Colonic mucosa (tissue), 4 donors: Measurements from ENCODE around the gene FHOD3. TPM values are rescaled to one million over a fixed set of nuclear protein-coding genes. Genes with fewer than 3 reads are reported as not detected.

Experiments
- DNase-seq: peaks from one replicate; pipeline ENCODE4 v3.0.0-alpha.2; 2020
- H3K27ac ChIP-seq: fragments of 200-600 bp; one replicate; pipeline ENCODE4 v1.8.0; 2021
- H3K27me3 ChIP-seq: fragments of 200-600 bp; one replicate; pipeline ENCODE4 v1.8.0; 2021
- H3K36me3 ChIP-seq: fragments of 200-600 bp; one replicate; pipeline ENCODE4 v1.8.0; 2021
- H3K4me1 ChIP-seq: fragments of 200-600 bp; one replicate; pipeline ENCODE4 v1.8.0; 2021; ENCODE audit warnings: mild to moderate bottlenecking
- H3K4me3 ChIP-seq: fragments of 200-600 bp; one replicate; pipeline ENCODE4 v1.8.0; 2021
- H3K9ac ChIP-seq, 2 donors: one replicate each; pipeline ENCODE4 v1.7.0; 2013; ENCODE audit warnings: control low read depth in 2 of 2, low read depth in 2 of 2, low read length in 2 of 2
- H3K9me3 ChIP-seq: fragments of 200-600 bp; one replicate; pipeline ENCODE4 v1.8.0; 2021
- CTCF ChIP-seq: fragments of 200-600 bp; IDR thresholded peaks from one replicate; pipeline ENCODE4 v1.8.0; 2022; ENCODE audit warnings: antibody characterized with exemption, mild to moderate bottlenecking
- intact Hi-C: fragments of 100-400 bp; cut with DNase I; formaldehyde crosslinking; loops from one replicate; pipeline ENCODE4 v1.14.1; 2022
- total RNA-seq, 2 donors: library from RNA; stranded (reverse); fragmentation: NEBNext Ultra II Directional in 1 of 2; extraction: Animal tissue kit (Norgen Biotek cat#: 25700) in 1 of 2; gene quantifications; one replicate each; pipeline ENCODE4 v1.2.1, GENCODE V29; 2021
- donor health status: healthy.
- donor health status: DM: no; HTN: no; CAD: no.
- donor health status: DM: no; HTN: no; CAD: no.

FHOD3 gene
- total RNA-seq, 2 donors from 2014 or later = 2.5 to 4.1 TPM

- H3K27me3 ChIP-seq = no peaks in the 10 kb centered on the region
- no peak for TF ChIP-seq CTCF
These were observed 278.8 kb downstream of the FHOD3 start for GRCh38 chr18:36576339-36576738.

GRCh38 chr18:36578871-36579710 is 281.6 kb downstream of the FHOD3 start:
- TF ChIP-seq CTCF = no peak
- H3K27ac ChIP-seq = no peak overlapping the region
- DNase-seq = no peak

More at GRCh38 chr18:36576339-36576738, 278.8 kb downstream of the FHOD3 start:
- Histone ChIP-seq H3K9ac (no peak overlapping the region), H3K4me3 (no peak overlapping the region), H3K27ac (no peak overlapping the region), H3K4me1 (no peaks in the 10 kb centered on the region), H3K9me3 (no peaks in the 10 kb centered on the region), H3K36me3 (no peaks in the 10 kb centered on the region)
- intact Hi-C loops = loop anchor here (10.0 kb wide), 1 partner anchor 282 kb away; the partner anchor contains the start of gene FHOD3
- DNase-seq = no peak

DNA sequence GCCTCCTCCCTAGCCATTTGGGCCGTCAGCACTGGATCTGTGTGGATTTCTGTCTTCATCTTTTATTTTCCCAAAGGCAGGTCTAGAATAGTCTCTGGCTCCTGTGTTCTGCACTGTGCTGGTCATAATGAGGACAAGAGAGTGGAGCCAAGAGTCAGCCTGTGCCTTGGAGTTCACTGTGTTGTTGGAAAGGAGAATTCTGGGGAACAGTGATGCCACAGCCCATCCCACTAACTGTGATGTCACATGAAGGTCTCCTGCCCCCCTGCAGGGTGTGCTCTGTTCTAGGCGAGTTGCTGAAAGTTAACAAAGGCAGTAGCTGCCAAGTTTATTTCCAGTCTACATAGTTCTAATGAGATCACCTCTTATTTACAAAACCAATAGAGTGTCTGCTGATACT is 282.8 kb downstream of the FHOD3 start:
- DNase-seq = no peak
- H3K9ac ChIP-seq = no peak overlapping the region
- H3K4me1 ChIP-seq = no peaks in the 10 kb centered on the region
- TF ChIP-seq CTCF = no peak
- H3K27me3 ChIP-seq = no peaks in the 10 kb centered on the region
- H3K9me3 ChIP-seq = no peaks in the 10 kb centered on the region
- no peak overlapping the region for H3K4me3 ChIP-seq
- no peak overlapping the region for H3K27ac ChIP-seq
- intact Hi-C loops = no loop called here
- no peaks in the 10 kb centered on the region for H3K36me3 ChIP-seq

More at GRCh38 chr18:36578871-36579710, 281.6 kb downstream of the FHOD3 start:
- no peaks in the 10 kb centered on the region for H3K27me3 ChIP-seq
- H3K4me1 ChIP-seq = no peaks in the 10 kb centered on the region
- peak overlapping the region in 1 of 2 donors; percentile 24 for H3K9ac ChIP-seq
- H3K4me3 ChIP-seq = no peak overlapping the region
- H3K9me3 ChIP-seq = no peaks in the 10 kb centered on the region
- H3K36me3 ChIP-seq = no peaks in the 10 kb centered on the region
- intact Hi-C loops = loop anchor here (10.0 kb wide), 1 partner anchor 284 kb away; the partner anchor contains the start of gene FHOD3

- H3K9ac ChIP-seq = no peak overlapping the region
- no peak for TF ChIP-seq CTCF
- H3K4me3 ChIP-seq = no peak overlapping the region
- H3K4me1 ChIP-seq = no peaks in the 10 kb centered on the region
- intact Hi-C loops = no loop called here
- no peak overlapping the region for H3K27ac ChIP-seq
- no peak for DNase-seq
- no peaks in the 10 kb centered on the region for H3K27me3 ChIP-seq
- H3K9me3 ChIP-seq = no peaks in the 10 kb centered on the region
- no peaks in the 10 kb centered on the region for H3K36me3 ChIP-seq
These were observed 283.6 kb downstream of the FHOD3 start for GRCh38 chr18:36580874-36581750.

- no peaks in the 10 kb centered on the region for H3K9me3 ChIP-seq
- no peaks in the 10 kb centered on the region for H3K27me3 ChIP-seq
- H3K36me3 ChIP-seq = no peaks in the 10 kb centered on the region
- no peak for TF ChIP-seq CTCF
- H3K4me1 ChIP-seq = no peaks in the 10 kb centered on the region
- no peak overlapping the region for H3K9ac ChIP-seq
- intact Hi-C loops = no loop called here
- DNase-seq = no peak
- H3K4me3 ChIP-seq = no peak overlapping the region
- H3K27ac ChIP-seq = no peak overlapping the region
These were observed 285.7 kb downstream of the FHOD3 start for GRCh38 chr18:36582988-36583745.
